Osteoblast (primary cell): ENCODE data around the gene MREG. TPM values are rescaled to one million over a fixed set of nuclear protein-coding genes. Genes with fewer than 3 reads are reported as not detected.

Experiments
- DNase-seq: peaks from one replicate; pipeline ENCODE4 v3.0.0; 2011; ENCODE audit warnings: low spot score, mixed read lengths; ENCODE audit not compliant: insufficient read length; ENCODE audit errors: missing footprints
- H2AFZ ChIP-seq: 2 replicates; pipeline ENCODE4 v1.6.0; 2011; ENCODE audit warnings: mild to moderate bottlenecking, low read length
- H3K27ac ChIP-seq: 2 replicates; pipeline ENCODE4 v1.5.1; 2011; ENCODE audit warnings: mild to moderate bottlenecking, low read depth, low read length, moderate library complexity
- H3K27me3 ChIP-seq: 2 replicates; pipeline ENCODE4 v1.6.0; 2012; ENCODE audit warnings: mild to moderate bottlenecking, control low read depth, inconsistent platforms, low read length, moderate library complexity; ENCODE audit not compliant: insufficient read depth
- H3K36me3 ChIP-seq: 2 replicates; pipeline ENCODE4 v1.5.1; 2011; ENCODE audit warnings: mild to moderate bottlenecking, low read length, control low read depth, moderate library complexity; ENCODE audit not compliant: insufficient read depth
- H3K4me1 ChIP-seq: 2 replicates; pipeline ENCODE4 v1.5.1; 2011; ENCODE audit warnings: mild to moderate bottlenecking, low read length, control low read depth, moderate library complexity; ENCODE audit not compliant: insufficient read depth
- H3K4me2 ChIP-seq: 2 replicates; pipeline ENCODE4 v1.6.0; 2011; ENCODE audit warnings: mild to moderate bottlenecking, low read length; ENCODE audit not compliant: insufficient read depth
- H3K4me3 ChIP-seq: fragments of 200-600 bp; sonication (generic); 3 replicates; pipeline ENCODE4 v1.5.1; 2012; ENCODE audit warnings: mild to moderate bottlenecking, low read length, inconsistent platforms; ENCODE audit not compliant: insufficient read depth
- H3K79me2 ChIP-seq: 2 replicates; pipeline ENCODE4 v1.6.0; 2012; ENCODE audit warnings: mild to moderate bottlenecking, low read length, control low read depth, inconsistent platforms; ENCODE audit not compliant: insufficient read depth
- H3K9me3 ChIP-seq: 2 replicates; pipeline ENCODE4 v1.5.1; 2011; ENCODE audit warnings: low read depth, low read length, control low read depth
- H4K20me1 ChIP-seq: 2 replicates; pipeline ENCODE4 v1.6.0; 2012; ENCODE audit warnings: mild to moderate bottlenecking, low read length, control low read depth; ENCODE audit not compliant: insufficient read depth
- CTCF ChIP-seq: IDR thresholded peaks from 2 replicates; pipeline ENCODE4 v1.5.1; 2011; ENCODE audit warnings: mild to moderate bottlenecking, low read depth, low read length, moderate library complexity; ENCODE audit errors: extremely low read depth
- total RNA-seq: library from RNA; depleted of rRNA; stranded (reverse); fragments of >200 nt; gene quantifications from 2 replicates; pipeline ENCODE4 v1.2.3, GENCODE V29; 2012

Gene MREG
- total RNA-seq, 1 donor = 1.1 TPM

GRCh38 chr2:215912299-215912842 lies 101.0 kb downstream of the MREG start:
- Histone ChIP-seq H4K20me1 (no peaks in the 10 kb centered on the region), H3K9me3 (no peaks in the 10 kb centered on the region), H3K4me2 (no peak overlapping the region), H3K27ac (no peak overlapping the region), H3K36me3 (no peaks in the 10 kb centered on the region), H3K79me2 (no peaks in the 10 kb centered on the region), H2AFZ (no peak overlapping the region), H3K4me3 (no peak overlapping the region), H3K27me3 (no peaks in the 10 kb centered on the region), H3K4me1 (no peaks in the 10 kb centered on the region)
- DNase-seq = no peak
- no peak for TF ChIP-seq CTCF

GRCh38 chr2:215911301-215912085 lies 101.9 kb downstream of the MREG start:
- no peaks in the 10 kb centered on the region for H3K27me3 ChIP-seq
- no peaks in the 10 kb centered on the region for H4K20me1 ChIP-seq
- H3K79me2 ChIP-seq = no peaks in the 10 kb centered on the region
- H3K36me3 ChIP-seq = no peaks in the 10 kb centered on the region
- no peak overlapping the region for H2AFZ ChIP-seq
- no peak for DNase-seq
- H3K27ac ChIP-seq = no peak overlapping the region
- H3K4me1 ChIP-seq = no peaks in the 10 kb centered on the region
- TF ChIP-seq CTCF = no peak
- H3K9me3 ChIP-seq = no peaks in the 10 kb centered on the region
- H3K4me2 ChIP-seq = no peak overlapping the region
- H3K4me3 ChIP-seq = no peak overlapping the region

- Histone ChIP-seq H3K27me3 (no peaks in the 10 kb centered on the region), H3K79me2 (no peaks in the 10 kb centered on the region), H3K36me3 (no peaks in the 10 kb centered on the region), H3K4me3 (no peak overlapping the region), H2AFZ (no peak overlapping the region), H4K20me1 (no peaks in the 10 kb centered on the region), H3K4me2 (no peak overlapping the region), H3K4me1 (no peaks in the 10 kb centered on the region), H3K27ac (no peak overlapping the region), H3K9me3 (no peaks in the 10 kb centered on the region)
- no peak for TF ChIP-seq CTCF
- no peak for DNase-seq
Measured at GRCh38 chr2:215910180-215910579, 103.2 kb downstream of the MREG start.

- Histone ChIP-seq H3K9me3 (no peaks in the 10 kb centered on the region), H4K20me1 (no peaks in the 10 kb centered on the region), H3K79me2 (no peaks in the 10 kb centered on the region), H3K27me3 (no peaks in the 10 kb centered on the region), H2AFZ (no peak overlapping the region), H3K4me2 (no peak overlapping the region), H3K4me3 (no peak overlapping the region), H3K4me1 (peaks cover 18% of the 10 kb centered on the region), H3K27ac (no peak overlapping the region), H3K36me3 (no peaks in the 10 kb centered on the region)
- no peak for DNase-seq
- no peak for TF ChIP-seq CTCF
Measured at GRCh38 chr2:215907147-215907546, 106.2 kb downstream of the MREG start.
